GM06990 (cell line): Measurements from ENCODE around the gene TIMM44.

Experiments used
- DNase-seq: peaks from one replicate; pipeline ENCODE4 v3.0.0-alpha.2; 2011; ENCODE audit not compliant: insufficient read length; ENCODE audit errors: extremely low read depth
- H3K27me3 ChIP-seq: replicated peaks from 2 replicates; pipeline ENCODE4 v1.6.0; 2011; ENCODE audit warnings: low read length; ENCODE audit not compliant: control insufficient read depth, insufficient read depth
- H3K36me3 ChIP-seq: 2 replicates; pipeline ENCODE4 v1.5.1; 2011; ENCODE audit warnings: low read length; ENCODE audit not compliant: control insufficient read depth, insufficient read depth
- H3K4me3 ChIP-seq: replicated peaks from 2 replicates; pipeline ENCODE4 v1.5.1; 2011; ENCODE audit warnings: low read depth, mild to moderate bottlenecking, control low read depth, low read length
- CTCF ChIP-seq: IDR thresholded peaks from 2 replicates; pipeline ENCODE4 v1.5.1; 2011; ENCODE audit warnings: low read length, control low read depth, mild to moderate bottlenecking, inconsistent platforms; ENCODE audit not compliant: insufficient read depth, poor library complexity, severe bottlenecking

TIMM44 gene

DNA sequence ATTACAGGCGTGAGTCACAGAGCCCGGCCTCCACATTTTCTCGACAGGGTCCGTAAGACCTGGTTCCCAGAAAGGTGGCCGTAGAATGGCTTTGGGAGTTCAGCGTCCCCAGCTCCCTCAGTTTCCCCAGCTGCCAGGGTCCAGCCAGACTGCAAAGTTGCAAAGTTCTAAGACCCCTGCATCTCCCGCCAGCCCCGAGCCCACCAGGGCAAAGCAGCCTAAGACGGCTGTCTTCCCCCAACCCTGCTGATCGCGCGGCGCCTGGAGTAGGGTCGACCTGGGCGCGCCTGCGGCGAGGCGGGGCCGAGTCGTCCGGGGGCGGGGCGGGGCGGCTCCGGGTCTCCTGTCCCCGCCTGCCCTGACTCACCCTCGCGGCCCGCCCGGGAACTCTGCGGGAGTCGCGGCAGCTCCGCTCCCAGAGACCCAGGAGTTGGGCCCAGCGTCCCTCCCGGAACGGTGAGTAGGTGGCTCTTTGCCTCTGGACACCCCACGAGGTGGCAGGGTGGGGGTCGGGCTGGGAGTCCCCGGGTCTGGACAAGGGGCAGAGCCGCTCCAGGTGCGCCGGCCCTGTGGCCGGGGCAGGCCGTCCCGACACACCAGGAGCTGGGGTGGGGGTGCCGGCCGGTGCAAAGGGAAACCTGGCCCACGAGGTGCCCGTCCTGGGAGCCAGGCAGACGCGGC is 55.2 kb downstream of the TIMM44 start, which contains the start of gene LRRC8E:
Gene LRRC8E, plus strand, starts transcription at position 366 of the 681 bp plus-strand sequence. CDS start 7,094 bp downstream, outside the sequence.
- no peak for TF ChIP-seq CTCF
- no peak within 1 kb of the TSS for H3K4me3 ChIP-seq
- H3K36me3 ChIP-seq = no peaks in the 10 kb centered on the region
- no peaks in the 10 kb centered on the region for H3K27me3 ChIP-seq
- no peak for DNase-seq

DNA sequence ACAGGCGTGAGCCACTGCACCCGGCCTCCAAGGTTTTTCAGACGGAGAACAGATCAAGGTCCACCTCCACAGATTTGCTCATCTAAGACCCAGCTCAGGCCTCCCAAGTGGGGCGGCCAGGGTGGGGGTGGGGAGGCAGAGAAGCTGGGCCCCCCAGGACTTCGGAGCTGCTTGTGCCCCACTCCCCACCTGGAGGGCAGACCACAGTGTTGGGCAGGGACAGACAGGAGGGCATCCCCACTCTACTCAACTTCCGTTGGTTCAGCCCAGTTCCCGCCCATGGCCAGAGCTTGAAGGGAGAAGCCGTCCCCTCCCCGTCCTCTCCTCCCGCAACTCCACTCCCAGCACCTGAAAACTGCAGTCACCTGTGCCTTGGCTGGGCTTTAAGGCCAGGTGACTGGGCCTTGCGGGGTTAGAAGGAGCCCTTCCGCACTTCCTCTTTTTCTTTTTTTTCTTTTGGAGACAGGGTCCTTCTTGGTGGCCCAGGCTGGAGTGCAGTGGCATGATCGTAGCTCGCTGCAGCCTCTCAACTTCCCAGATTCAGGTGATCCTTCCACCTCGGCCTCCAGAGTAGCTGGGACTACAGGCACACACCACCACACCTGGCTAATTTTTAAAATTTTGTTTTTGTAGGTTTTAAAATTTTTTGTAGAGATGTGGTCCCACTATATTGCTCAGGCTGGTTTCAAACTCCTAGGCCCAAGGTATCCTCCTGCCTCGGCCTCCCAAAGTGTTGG is 55.9 kb downstream of the TIMM44 start:
- no peak for TF ChIP-seq CTCF
- Histone ChIP-seq H3K36me3 (no peaks in the 10 kb centered on the region), H3K27me3 (no peaks in the 10 kb centered on the region), H3K4me3 (no peak overlapping the region)
- DNase-seq = no peak

DNA sequence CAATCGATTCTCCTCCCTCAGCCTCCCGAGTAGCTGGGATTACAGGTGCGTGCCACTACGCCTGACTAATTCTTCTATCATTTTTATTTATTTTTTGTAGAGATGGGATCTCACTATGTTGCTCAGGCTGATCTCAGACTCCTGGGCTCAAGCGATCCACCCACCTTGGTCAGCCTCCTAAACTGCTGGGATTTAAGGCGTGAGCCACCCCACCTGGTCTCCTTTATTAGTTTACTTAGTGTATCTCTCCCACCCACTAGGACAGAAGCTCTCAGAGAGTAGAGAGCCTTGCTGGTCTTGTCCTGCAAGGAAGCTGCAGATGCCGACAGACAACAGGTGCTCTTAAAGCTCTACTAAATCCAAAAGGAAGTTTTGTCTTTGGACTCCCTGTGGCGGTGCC is 57.6 kb downstream of the TIMM44 start:
- DNase-seq = no peak
- no peaks in the 10 kb centered on the region for H3K27me3 ChIP-seq
- no peak overlapping the region for H3K4me3 ChIP-seq
- no peak for TF ChIP-seq CTCF
- H3K36me3 ChIP-seq = no peaks in the 10 kb centered on the region

- no peak for DNase-seq
- no peak for TF ChIP-seq CTCF
- H3K27me3 ChIP-seq = no peaks in the 10 kb centered on the region
- no peaks in the 10 kb centered on the region for H3K36me3 ChIP-seq
- no peak overlapping the region for H3K4me3 ChIP-seq
These were observed 59.5 kb downstream of the TIMM44 start for GRCh38 chr19:7883796-7884570.

DNA sequence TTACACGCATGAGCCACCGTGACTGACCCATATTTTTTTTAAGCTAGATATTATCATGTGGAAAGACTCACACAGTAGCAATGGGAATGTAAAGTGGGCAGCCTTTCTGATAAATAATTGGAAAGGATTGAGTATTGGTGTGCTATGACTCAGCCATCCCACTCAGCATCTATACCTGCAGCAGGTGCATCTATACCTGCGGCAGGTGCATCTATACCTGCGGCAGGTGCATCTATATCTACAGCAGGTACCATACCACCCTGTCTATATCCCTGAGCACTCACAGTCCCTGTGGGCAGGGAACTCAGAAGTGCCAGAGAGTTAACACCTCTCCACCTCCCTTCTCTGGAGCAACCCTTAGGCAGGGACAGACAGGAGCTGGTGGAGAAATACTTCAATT is 60.4 kb downstream of the TIMM44 start:
- DNase-seq = no peak
- H3K36me3 ChIP-seq = no peaks in the 10 kb centered on the region
- no peaks in the 10 kb centered on the region for H3K27me3 ChIP-seq
- no peak for TF ChIP-seq CTCF
- H3K4me3 ChIP-seq = no peak overlapping the region
